GM04503 (cell line): ENCODE data around the gene XXYLT1.
"Not testable (repeated sequence)": the region's sequence is repeated elsewhere in the genome, so short reads cannot be mapped to it uniquely, and the experiment has no call there.

Source experiments
- DNase-seq: peaks from one replicate; pipeline ENCODE4 v3.0.0-alpha.2; 2012; ENCODE audit warnings: low read depth

Gene XXYLT1

DNA sequence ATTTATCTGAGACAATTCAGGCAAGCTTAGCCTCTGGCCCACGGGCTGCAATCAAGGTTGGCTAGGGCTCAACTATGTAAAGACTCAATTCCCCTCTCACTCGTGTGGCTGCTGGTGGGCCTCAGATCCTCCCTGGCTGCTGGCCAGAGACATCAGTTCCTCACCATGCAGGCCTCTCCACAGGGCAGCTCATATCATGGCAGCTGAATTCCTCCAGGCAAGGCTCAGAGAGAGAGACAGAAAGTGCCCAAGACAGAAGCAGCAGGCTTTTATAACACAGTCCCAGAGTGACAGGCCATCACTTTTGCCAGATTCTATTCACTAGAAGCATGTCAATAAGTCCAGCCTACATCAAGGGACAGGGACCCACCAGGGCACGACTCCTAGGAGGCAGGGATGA, 63.2 kb downstream of the XXYLT1 start:
- no peak for DNase-seq

DNA sequence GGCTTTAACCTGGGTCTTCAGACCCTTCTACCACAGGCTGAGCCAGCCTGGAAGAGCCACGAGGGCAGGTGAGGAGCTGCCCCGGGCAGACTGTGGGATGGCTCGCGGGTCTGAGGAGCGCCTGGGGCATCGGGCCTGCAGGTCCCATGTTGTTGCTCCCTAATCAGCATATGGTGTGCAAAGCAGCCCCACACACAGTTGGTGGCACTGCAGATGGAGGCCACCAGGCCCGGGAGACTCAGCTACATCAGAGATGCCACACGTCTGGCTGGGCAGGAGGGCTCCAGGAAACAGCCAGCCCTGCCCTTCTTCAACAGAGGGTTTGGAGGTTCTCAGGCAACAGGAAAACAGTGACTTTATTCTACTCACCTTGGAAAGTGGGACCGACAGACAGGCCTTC, 63.9 kb downstream of the XXYLT1 start:
- no peak for DNase-seq

DNA sequence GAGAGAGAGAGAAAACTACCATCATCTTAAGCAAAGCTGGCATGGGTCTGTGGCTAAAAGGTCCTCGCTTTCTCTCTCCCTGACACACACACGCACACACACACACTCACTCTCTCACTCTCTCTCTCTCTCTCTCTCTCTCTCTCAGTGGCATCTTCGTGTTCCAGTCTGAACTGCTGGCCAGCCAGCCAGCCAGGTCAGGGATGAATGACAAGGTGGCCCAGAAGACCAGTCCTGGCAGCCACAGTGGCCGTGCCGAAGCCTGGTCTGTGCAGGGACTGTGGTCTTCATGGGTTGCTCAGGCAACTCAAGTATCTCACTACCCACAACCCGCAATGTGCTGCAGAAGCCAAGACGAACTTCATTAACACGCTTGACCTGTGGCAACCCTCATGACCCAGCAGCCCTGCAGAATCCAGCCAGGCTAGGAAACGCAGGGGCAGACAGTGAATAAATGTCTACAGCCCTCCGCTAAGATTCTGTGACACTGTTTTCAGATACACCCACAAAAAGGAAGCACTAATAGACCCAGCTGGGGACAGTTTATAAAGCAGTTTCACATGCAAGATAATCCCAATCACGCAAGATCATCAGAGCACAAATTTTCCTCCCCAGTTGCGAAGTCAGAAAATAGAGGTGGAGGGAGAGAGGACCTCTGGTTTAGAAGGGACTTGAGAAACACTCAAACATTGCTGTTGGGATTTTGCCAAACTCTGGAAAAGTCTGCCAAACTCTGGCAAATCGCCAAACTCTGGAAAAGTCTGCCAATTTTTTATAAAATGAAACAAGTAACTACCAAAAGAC, 66.4 kb downstream of the XXYLT1 start:
- peak; percentile 90 for DNase-seq

DNA sequence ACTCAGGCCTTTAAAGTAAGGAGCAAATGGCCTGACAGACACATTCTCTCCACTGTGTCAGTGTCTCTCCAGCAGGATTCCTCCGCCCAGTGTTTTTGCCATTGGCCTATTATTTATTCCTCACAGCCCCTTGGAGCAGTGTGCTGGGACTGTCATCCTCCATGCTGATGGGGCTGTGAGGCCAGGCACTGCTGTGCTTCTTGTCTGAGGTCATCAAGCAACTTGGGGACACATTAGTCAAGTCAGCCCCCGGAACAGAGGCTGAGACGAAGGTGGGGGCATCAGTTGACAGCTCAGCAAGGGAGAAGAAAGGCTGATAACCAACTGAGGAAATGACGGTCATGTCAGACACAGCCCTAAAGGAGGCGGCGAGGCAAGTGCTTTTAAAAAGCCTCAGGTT, 67.4 kb downstream of the XXYLT1 start:
- DNase-seq = no peak

DNA sequence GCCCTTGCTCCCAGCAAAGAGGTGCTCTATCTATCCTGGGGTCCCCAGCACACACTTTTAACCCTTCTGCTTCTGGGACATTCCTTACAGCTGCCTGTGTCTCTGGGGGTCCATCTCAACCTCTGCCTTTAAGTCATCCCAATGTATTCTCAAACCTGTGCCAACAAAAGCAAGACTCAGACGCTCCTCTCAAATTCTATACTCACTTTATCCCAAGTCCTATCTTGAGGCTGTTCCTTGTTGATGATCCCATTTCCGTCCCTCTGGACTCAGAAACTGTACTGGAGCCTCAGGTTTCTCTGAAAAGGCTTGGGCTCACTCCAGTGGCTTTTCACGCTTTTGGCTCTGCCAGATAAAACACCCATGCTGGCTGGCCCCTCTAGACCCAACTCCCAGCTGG, 69.7 kb downstream of the XXYLT1 start:
- no peak for DNase-seq

DNA sequence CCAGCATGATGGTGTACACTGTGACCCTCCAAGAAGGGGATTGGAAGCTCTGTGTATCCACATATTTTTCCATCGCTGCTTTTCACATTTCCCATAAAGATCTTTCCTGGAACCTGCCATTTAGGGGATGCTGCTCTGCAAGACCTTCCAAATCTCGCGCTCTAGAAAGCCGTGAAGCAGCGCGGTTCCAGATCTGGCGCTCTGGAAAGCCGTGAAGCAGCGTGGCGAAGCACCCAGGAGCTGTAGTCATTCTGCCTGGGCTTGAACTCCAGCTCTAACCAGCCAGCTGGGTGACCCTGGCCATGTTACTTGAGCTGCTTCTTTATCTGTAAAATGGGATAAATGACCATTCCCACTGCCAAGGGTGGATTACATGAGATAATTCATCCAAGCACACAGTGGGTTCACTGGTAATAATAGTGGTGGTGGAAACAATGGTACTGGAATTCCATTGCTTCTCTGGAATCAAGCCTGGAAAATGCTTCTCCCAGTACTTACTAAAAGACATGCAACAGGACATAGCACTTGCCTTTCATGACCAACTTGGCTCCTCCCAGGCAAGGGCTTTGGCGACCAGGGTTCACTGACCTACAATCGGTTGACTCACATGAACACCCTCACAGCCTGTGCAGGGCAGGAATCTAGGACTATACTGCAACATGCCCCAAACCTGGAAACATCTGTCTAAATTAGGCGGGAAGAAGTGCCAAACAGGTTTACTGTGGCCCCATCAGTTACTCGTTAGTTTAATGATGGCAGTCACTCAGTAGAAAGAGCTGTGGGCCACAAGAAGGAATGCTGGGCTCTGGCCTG, 70.7 kb downstream of the XXYLT1 start:
- DNase-seq = no peak

DNA sequence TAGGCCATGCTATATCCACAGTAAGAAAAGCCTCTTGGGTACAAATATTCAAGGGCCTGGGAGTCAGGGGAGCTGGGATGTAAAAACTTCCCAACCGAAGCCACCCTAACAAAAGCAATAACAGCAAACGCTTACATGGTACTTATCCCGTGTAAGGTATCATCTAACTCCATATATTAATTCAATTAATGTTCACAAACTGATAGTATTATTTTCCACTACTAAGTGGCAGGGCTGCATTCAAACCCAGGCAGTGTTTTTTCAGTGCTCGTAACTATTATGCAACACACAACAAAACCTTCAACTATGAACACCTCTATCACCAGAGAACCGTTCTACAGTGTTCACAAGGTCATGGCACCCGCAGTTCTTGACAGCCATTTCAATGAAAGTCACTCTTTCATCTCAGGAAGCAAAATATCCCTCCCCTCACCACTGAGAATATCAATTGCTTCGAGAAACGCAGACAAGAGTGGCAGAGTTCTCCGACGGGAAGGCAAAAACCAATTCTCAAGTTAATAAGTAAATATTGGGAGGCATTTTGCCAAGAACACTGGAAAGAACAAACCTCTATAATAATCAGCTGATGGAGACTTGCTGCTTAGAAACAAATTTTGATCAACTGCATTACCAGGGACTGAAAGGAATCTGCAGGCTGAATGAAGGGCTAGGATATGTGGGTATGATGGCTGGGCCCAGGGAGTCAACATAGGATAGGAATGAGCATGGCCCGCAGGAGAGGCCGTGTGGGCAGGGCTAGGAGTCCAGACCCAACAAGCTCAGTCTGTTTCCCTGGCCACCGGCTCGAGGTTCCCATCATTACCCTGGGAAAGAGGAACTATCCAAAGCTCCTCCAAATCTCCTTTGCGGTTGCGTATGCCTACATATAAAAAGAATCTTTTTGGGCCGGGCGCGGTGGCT, 72.3 kb downstream of the XXYLT1 start:
- no peak for DNase-seq

DNA sequence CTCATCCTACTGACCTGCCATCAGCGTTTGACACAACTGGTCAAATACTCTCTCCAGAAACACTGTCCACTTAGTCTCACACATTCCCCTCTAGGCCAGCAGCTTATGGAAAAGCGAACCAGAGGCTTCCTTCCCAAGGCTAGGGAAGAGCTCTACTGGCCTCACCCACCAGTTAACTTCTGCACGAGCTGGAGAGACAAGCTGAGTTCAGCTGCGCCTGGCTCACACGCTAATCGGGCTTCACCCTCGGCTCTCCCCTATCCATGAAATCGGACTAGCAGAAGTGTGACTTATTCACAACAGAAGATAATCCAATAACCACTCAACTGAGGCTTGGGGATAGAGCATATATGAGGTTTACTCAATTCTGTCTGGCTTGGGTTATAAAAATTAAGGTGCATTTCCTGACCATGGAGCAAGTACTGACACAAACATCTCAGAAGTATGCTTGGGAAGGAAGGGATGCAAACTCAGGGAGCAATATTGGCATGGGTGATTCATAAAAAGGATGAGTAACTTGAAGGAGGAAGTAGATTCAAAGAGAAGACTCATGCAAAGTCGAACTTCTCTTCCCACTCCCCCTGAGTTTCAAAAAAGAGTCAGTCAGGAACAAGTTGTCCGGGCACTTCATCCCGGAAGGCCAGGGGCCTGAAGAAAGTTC, 73.1 kb downstream of the XXYLT1 start:
- peak; percentile 85 for DNase-seq

DNA sequence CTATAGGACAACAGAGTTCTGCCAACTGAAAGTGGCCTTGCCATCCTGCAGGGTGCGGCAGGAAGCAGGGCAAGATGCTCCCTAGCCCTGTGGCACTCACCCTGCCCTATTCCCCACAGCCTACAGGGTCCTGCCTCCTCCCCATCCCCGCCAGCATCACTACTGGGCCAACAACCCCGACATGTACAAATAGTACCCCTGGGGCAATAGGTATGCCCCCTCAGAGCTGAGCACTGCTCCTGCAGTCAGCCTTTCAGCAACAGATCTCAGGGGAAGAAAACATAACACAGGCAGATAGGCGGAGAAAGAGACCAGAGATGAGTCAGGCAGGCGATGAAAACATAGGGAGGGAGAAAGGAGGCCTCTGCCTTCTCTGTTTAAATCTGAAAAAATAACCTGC, 74.7 kb downstream of the XXYLT1 start:
- DNase-seq = no peak

DNA sequence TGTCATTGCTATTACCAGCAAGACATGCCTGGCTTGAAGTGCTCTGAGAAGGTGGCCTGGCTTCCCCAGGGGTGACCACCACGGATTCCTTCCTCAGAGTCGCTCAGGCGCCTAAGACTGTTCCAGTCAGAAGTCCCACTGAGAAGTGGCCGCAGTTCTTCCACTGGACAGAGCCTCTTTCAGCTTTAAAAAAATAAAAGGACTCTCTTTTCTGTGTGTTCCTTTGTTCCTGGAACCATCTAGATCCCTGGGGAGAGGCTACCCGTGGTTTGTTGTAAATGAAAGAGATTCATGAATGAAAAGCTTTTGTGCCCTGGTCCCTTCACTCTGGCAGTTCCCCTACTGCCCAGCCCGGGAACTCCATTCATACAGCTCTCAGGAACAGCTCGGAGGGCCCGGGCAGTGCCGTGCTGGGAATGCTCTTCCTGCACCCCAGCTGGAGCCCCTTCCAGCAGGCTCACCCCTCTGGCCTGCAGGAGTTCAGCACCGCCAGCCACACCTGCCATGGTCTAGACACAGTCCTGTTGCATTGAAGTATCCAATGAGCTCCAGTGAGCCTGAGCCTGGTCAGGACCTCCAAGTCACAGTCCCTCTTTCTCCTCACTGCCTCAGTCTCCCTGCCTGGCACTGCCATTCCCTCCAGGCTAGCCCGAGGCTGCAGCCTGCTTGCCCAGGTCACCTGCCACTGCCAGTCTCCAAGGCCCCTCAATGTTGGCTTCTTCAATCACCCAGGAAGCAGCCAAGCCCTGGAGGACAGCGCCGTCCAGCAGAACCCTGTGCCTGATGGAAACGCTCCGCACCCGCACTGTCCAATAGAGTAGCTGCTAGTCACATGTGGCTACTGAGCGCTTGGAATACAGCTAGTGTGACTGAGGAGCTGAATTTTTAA, 75.4 kb downstream of the XXYLT1 start:
- DNase-seq = no peak

DNA sequence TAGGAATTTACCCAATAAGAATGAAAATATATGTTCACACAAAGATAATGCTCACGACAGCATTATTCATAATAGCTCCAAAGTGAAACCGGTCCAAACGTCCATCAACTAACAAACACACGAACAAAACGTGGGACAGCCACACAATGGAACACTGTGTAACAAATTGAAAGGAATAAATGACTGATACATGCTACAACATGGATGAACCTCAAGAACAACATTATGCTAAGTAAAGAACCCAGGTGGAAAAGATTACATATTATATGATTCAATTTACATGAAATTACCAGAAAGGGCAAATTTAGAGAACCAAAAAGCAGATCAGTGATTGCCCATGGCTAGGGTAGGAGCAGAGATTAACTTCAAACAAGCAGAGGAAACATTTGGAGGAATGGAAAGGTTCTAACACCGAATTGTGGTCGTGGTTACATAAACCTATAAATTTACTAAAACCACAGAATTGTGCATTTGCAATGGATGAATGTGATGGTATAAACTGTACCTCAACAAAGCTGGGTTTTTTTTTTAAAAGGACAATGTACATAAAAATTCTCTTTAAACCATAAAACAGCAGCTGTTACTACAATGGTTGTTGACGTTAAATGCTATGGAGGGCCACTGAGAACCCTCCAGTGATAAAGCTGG, 76.3 kb downstream of the XXYLT1 start:
- no peak for DNase-seq

DNA sequence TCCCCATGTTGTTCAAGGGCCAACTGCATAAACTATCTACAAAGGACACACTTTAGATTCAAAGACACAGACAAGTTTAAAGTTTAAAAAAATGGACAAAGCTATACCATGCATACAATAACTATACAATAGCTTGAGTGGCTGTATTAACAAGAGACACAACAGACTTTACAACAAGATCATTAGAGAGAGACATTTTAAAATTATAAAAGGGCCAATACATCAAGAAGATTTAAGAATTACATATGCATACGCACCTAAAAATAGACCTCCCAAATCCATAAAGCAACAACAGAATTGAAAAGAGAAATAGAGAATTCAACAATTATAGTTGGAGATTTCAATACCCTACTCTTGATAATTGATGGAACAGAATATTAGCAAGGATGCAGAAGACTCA, 79.4 kb downstream of the XXYLT1 start:
- DNase-seq = no peak

DNA sequence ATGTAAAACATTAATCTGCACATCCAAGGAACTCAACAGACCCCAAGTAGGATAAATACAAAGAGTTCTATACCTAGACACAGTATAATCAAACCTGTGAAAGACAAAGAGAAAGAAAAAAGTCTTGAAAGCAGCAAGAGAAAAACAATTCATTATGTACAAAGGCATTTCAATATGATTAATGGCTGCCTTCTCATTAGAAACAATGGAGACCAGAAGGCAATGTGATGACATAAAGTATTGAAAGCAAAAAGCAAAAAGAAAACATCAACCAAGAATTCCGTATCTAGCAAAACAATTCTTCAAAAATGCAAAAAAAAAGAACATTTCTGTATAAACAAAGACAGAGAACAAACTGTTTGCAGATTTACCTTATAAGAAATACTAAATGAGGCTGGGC, 81.1 kb downstream of the XXYLT1 start:
- no peak for DNase-seq

DNA sequence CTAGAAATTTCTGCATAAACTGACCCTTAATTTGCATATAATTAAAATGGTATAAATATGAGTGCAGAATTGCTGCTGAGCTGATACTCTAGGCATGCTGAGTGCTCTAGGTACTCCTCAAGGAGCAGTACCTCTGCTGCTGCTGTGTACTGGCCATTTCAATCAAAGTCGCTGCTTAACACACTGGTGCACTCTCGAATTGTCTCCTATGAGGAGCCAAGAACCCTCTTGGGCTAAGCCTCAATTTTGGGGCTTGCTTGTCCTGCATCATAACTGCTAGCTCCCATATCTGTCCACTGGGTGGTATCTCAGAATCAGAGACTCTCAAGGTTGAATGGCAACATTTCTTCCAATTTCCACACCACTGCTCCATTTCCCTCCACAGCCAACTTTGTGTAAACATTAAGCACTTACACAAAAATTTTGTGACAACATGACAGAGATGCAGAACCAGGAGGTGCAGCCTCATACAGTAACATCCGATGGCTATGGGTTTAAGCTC, 82.5 kb downstream of the XXYLT1 start:
- no peak for DNase-seq

DNA sequence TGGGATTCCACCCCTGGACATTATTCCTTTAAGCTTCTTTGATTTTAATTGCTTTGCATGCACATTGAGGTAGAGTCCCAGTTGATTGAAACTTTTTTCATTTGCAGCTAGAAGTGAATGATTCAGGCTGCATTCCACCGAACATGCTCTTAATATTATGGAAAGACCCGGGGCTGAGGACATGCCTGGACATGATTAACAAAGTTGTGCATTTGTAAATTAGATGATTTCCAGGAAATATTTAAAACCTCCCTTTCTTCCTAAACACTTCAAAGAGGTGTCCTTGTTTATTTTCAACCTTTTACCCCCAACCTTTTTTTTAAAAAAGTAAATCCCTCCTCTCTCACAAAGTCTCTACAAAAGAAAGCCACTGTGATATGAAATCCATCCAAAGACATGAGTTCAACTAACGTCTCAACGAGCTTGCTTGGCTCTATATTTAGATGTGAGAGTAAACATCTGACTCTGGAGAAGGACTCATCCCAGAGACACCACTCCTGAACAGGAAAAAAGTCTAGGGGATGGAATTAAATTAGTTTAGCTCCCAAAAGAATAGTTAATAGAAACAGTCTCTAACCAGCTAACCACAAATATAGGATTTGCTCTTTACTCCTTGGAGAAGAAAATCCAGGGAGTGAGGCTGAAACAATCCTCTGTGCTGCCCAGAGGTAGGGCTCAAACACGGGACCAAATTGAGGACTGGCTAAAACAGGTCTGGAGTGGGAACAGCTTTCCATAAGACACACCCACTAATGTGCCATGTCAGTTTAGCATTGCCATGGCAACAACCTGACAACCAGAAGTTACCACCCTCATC, 83.1 kb downstream of the XXYLT1 start:
- no peak for DNase-seq

DNA sequence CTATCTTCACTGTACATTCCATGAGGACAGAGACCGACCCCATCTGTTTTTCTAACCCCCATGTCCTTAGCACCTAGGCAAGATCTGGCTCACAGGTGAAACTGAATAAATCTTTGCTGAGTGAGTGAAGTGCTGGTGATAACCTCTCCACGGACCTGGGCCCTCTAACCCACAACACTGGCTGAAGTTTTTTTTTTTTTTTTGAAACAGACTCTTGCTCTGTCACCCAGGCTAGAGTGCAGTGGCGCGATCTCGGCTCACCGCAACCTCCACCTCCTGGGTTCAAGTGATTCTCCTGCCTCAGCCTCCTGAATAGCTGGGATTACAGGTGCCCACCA, 84.3 kb downstream of the XXYLT1 start:
- DNase-seq = not testable (repeated sequence)

DNA sequence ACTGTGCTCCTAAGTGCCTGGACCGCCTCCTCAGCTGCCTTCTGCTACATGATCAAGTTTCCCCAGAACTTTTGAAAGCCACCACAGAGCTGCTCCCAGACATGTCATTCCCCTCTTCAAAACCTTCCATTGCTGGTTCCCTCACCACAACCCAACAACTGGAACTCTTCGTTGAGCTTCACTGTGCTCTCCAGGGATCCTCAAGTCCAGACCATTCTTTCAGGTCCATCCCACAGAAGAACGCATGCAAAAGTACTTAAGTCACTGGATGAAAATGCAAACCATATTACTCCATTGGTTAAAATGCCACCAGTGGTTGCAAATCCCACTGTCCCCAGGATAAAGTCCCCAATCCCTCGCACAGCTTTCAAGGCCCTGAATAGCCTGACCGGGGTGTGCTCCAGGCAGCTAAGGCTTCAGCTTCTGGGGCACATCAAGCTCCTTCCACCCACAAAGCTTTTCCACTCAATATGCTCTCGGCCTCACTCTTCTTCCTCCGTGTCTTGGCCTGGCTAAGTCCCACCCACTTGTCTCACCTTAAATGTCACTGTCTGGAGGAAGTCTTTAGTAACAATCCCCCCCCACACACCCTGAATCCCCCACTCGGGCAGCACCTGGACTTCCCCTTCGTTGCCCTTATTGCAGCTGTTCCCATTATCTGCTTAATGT, 84.8 kb downstream of the XXYLT1 start:
- DNase-seq = no peak

DNA sequence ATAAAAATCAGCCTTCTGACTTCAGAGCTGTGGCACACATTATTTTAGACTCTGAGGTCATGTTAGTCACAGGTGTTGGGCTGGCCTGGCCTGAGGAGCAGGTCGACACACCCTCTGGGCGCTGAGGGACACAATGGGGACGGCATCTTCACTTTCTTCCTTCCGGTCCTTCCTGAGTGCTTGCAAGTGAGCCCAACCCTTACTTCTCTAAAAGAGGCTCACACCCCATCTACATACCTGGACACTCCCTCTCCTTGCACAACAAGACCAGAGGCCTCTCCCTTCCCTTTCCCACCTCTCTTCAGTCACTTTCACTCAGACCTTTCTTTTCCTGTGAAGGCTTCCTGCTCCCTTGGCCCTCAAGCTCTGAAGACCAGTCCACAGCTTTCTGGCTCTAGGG, 85.4 kb downstream of the XXYLT1 start:
- no peak for DNase-seq
